ENCODE data around the gene CAMK4.

CAMK4 gene

DNA sequence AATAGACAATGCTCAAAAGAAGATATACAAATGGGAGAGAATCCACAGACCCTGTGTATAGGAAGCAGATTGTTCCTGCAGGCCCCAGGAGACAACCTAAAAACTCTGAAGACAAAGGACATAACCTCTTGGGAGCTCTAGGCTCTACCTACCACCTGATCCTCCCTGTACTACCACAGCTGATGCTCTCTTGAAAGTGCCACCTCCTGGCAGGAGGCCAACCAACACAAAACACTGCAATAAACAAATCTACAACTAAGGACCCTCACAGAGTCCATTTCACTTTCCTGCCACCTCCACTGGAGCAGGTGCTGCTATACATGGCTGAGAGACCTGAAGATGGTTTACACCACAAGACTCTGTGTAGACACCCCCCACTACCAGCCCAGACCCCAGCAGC is 239.1 kb downstream of the CAMK4 start:
- Histone ChIP-seq H3F3A (ENCODE audit: low read depth) (no peaks in the 10 kb centered on the region), H3K4me3 (ENCODE audit: low read length, poor library complexity, severe bottlenecking) (no peak overlapping the region), H4K20me1 (ENCODE audit: insufficient read depth, low read length, poor library complexity, severe bottlenecking) (no peaks in the 10 kb centered on the region), H3K27me3 (ENCODE audit: insufficient read depth, low read length, poor library complexity, severe bottlenecking) (no peaks in the 10 kb centered on the region), H3K9me3 (ENCODE audit: insufficient read depth, low read depth, low read length) (no peaks in the 10 kb centered on the region), H2AFZ (ENCODE audit: low read length) (no peak overlapping the region), H3K36me3 (ENCODE audit: insufficient read depth, low read length) (peaks cover 2% of the 10 kb centered on the region; the same call in 1 of the 2 replicates), H3K4me1 (ENCODE audit: insufficient read depth, low read length, poor library complexity, severe bottlenecking) (no peaks in the 10 kb centered on the region), H3K79me2 (ENCODE audit: insufficient read depth, low read length) (no peaks in the 10 kb centered on the region), H3K4me2 (ENCODE audit: low read depth, low read length, poor library complexity, severe bottlenecking) (no peak overlapping the region), H3K9me2 (replicated peaks; ENCODE audit: low read depth, low read length) (no peaks in the 10 kb centered on the region), H3K9ac (ENCODE audit: low read depth, low read length, poor library complexity, severe bottlenecking) (no peak overlapping the region)
- TF ChIP-seq EZH2phosphoT487 (IDR thresholded peaks at IDR 0.05; ENCODE audit: borderline replicate concordance) = no peak
- TF ChIP-seq, protein P1, sequence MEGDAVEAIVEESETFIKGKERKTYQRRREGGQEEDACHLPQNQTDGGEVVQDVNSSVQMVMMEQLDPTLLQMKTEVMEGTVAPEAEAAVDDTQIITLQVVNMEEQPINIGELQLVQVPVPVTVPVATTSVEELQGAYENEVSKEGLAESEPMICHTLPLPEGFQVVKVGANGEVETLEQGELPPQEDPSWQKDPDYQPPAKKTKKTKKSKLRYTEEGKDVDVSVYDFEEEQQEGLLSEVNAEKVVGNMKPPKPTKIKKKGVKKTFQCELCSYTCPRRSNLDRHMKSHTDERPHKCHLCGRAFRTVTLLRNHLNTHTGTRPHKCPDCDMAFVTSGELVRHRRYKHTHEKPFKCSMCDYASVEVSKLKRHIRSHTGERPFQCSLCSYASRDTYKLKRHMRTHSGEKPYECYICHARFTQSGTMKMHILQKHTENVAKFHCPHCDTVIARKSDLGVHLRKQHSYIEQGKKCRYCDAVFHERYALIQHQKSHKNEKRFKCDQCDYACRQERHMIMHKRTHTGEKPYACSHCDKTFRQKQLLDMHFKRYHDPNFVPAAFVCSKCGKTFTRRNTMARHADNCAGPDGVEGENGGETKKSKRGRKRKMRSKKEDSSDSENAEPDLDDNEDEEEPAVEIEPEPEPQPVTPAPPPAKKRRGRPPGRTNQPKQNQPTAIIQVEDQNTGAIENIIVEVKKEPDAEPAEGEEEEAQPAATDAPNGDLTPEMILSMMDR (conservative IDR thresholded peaks at IDR 0.05; ENCODE audit: low read length) = no peak

DNA sequence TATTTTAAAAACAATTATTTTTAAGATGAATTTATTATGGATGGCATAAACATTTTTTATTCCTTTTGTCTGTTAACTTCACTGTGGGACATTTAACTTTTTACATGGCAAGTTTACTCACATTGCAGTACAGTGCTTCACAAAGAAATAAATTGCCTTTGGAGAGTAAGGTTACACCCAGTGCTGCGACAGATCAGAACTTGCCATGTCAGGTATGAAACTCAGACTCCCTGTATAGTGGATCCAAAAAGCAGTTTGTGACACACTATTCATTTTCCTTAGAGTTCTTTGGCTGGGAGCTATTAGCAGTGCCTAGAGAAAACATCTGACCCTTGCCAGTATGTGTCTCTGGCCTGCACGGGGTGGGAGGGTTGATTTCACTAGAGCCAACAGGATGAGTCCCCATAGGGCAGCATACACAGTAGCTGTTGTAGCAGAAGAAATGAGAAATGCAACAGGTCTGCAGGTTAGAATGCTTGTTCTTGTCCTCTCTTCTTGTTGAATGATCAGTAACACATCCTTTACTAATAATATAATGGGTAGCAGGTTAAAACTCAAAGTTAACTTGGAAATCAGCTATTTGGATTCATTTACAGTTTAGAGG is 245.2 kb downstream of the CAMK4 start:
- Histone ChIP-seq H3K9me2 (replicated peaks; ENCODE audit: low read depth, low read length) (no peaks in the 10 kb centered on the region), H3K9me3 (ENCODE audit: insufficient read depth, low read depth, low read length) (no peaks in the 10 kb centered on the region), H2AFZ (ENCODE audit: low read length) (no peak overlapping the region), H4K20me1 (ENCODE audit: insufficient read depth, low read length, poor library complexity, severe bottlenecking) (no peaks in the 10 kb centered on the region), H3K4me1 (ENCODE audit: insufficient read depth, low read length, poor library complexity, severe bottlenecking) (no peaks in the 10 kb centered on the region), H3F3A (ENCODE audit: low read depth) (no peaks in the 10 kb centered on the region), H3K9ac (ENCODE audit: low read depth, low read length, poor library complexity, severe bottlenecking) (no peak overlapping the region), H3K36me3 (ENCODE audit: insufficient read depth, low read length) (no peaks in the 10 kb centered on the region), H3K27me3 (ENCODE audit: insufficient read depth, low read length, poor library complexity, severe bottlenecking) (no peaks in the 10 kb centered on the region), H3K4me3 (ENCODE audit: low read length, poor library complexity, severe bottlenecking) (no peak overlapping the region), H3K4me2 (ENCODE audit: low read depth, low read length, poor library complexity, severe bottlenecking) (no peak overlapping the region), H3K79me2 (ENCODE audit: insufficient read depth, low read length) (no peaks in the 10 kb centered on the region)
- TF ChIP-seq EZH2phosphoT487 (IDR thresholded peaks at IDR 0.05; ENCODE audit: borderline replicate concordance) = no peak

DNA sequence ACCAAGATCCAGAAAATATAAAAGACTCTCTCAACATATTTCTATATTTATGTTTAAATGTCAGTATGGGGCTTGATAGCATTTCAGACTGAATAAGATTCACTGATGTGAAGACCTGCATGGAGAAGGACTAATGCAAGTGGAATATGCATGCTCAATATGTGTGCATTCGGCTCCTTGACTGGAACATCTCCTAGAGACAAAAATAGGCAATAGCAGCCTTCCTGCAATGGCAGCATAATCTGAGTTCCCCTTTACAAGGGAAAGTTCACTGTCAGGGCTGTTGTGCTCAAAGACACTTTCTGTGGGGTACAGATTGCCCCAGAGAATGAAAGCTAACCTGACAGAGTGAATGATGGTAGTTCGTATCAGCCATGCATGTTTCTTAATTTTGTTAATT is 245.7 kb downstream of the CAMK4 start:
- H3F3A ChIP-seq (ENCODE audit: low read depth) = no peaks in the 10 kb centered on the region
- no peak overlapping the region for H3K9ac ChIP-seq (ENCODE audit: low read depth, low read length, poor library complexity, severe bottlenecking)
- no peak overlapping the region for H2AFZ ChIP-seq (ENCODE audit: low read length)
- H3K79me2 ChIP-seq (ENCODE audit: insufficient read depth, low read length) = no peaks in the 10 kb centered on the region
- no peaks in the 10 kb centered on the region for H3K27me3 ChIP-seq (ENCODE audit: insufficient read depth, low read length, poor library complexity, severe bottlenecking)
- no peaks in the 10 kb centered on the region for H3K4me1 ChIP-seq (ENCODE audit: insufficient read depth, low read length, poor library complexity, severe bottlenecking)
- TF ChIP-seq, protein P1 (conservative IDR thresholded peaks at IDR 0.05; ENCODE audit: low read length) = no peak
- no peak for TF ChIP-seq EZH2phosphoT487 (IDR thresholded peaks at IDR 0.05; ENCODE audit: borderline replicate concordance)
- H3K36me3 ChIP-seq (ENCODE audit: insufficient read depth, low read length) = no peaks in the 10 kb centered on the region
- no peak overlapping the region for H3K4me2 ChIP-seq (ENCODE audit: low read depth, low read length, poor library complexity, severe bottlenecking)
- H4K20me1 ChIP-seq (ENCODE audit: insufficient read depth, low read length, poor library complexity, severe bottlenecking) = no peaks in the 10 kb centered on the region
- no peak overlapping the region for H3K4me3 ChIP-seq (ENCODE audit: low read length, poor library complexity, severe bottlenecking)
- H3K9me3 ChIP-seq (ENCODE audit: insufficient read depth, low read depth, low read length) = no peaks in the 10 kb centered on the region
- no peaks in the 10 kb centered on the region for H3K9me2 ChIP-seq (replicated peaks; ENCODE audit: low read depth, low read length)

DNA sequence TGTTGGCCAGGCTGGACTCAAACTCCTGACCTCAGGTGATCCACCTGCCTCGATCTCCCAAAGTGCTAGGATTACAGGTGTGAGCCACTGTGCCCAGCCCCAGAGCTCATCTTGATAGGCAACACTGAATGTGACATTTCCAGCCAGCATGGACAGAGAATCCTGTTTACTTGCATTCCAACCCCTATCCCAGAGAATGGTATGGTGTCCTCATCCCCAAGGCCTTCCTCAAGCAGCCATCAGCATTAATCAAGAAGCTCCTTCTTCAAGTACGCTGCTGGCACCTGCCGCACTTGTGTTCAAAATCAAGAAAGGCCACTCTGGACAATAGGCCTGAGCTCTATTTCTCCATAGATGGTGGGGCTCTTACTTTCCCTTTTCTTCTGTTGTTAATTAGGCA is 247.9 kb downstream of the CAMK4 start:
- Histone ChIP-seq H3K36me3 (ENCODE audit: insufficient read depth, low read length) (no peaks in the 10 kb centered on the region), H3K9ac (ENCODE audit: low read depth, low read length, poor library complexity, severe bottlenecking) (no peak overlapping the region), H3K4me1 (ENCODE audit: insufficient read depth, low read length, poor library complexity, severe bottlenecking) (no peaks in the 10 kb centered on the region), H4K20me1 (ENCODE audit: insufficient read depth, low read length, poor library complexity, severe bottlenecking) (no peaks in the 10 kb centered on the region), H3F3A (ENCODE audit: low read depth) (no peaks in the 10 kb centered on the region), H3K4me3 (ENCODE audit: low read length, poor library complexity, severe bottlenecking) (no peak overlapping the region), H3K9me2 (replicated peaks; ENCODE audit: low read depth, low read length) (no peaks in the 10 kb centered on the region), H3K79me2 (ENCODE audit: insufficient read depth, low read length) (no peaks in the 10 kb centered on the region), H3K27me3 (ENCODE audit: insufficient read depth, low read length, poor library complexity, severe bottlenecking) (no peaks in the 10 kb centered on the region), H3K9me3 (ENCODE audit: insufficient read depth, low read depth, low read length) (no peaks in the 10 kb centered on the region), H2AFZ (ENCODE audit: low read length) (no peak overlapping the region), H3K4me2 (ENCODE audit: low read depth, low read length, poor library complexity, severe bottlenecking) (no peak overlapping the region)
- TF ChIP-seq, protein P1 (conservative IDR thresholded peaks at IDR 0.05; ENCODE audit: low read length) = no peak
- TF ChIP-seq EZH2phosphoT487 (IDR thresholded peaks at IDR 0.05; ENCODE audit: borderline replicate concordance) = no peak
